H7 (cell line): Measurements from ENCODE around the gene ZNF595. TPM values are rescaled to one million over a fixed set of nuclear protein-coding genes. Genes with fewer than 3 reads are reported as not detected.
"Not testable (repeated sequence)": the region's sequence is repeated elsewhere in the genome, so short reads cannot be mapped to it uniquely, and the experiment has no call there.

Source experiments
- DNase-seq: peaks from one replicate; pipeline ENCODE4 v3.0.0; 2012
- H3K27me3 ChIP-seq: 2 replicates; pipeline ENCODE4 v1.6.0; 2011; ENCODE audit warnings: mild to moderate bottlenecking, low read length; ENCODE audit not compliant: control insufficient read depth, insufficient read depth
- H3K36me3 ChIP-seq: replicated peaks from 2 replicates; pipeline ENCODE4 v1.5.1; 2011; ENCODE audit warnings: low read length; ENCODE audit not compliant: control insufficient read depth, insufficient read depth
- H3K4me3 ChIP-seq: 2 replicates; pipeline ENCODE4 v1.5.1; 2011; ENCODE audit warnings: low read depth, mild to moderate bottlenecking, control low read depth, low read length, moderate library complexity; ENCODE audit not compliant: insufficient read depth
- total RNA-seq: library from RNA; depleted of rRNA; stranded (reverse); fragments of >200 nt; shearing (Covaris generic); gene quantifications from 2 replicates; pipeline ENCODE4 v1.2.3, GENCODE V29; 2014; rRNA removed

ZNF595 gene
- total RNA-seq = 0.17 TPM in 1 of 2 replicates, not detected in the other

DNA sequence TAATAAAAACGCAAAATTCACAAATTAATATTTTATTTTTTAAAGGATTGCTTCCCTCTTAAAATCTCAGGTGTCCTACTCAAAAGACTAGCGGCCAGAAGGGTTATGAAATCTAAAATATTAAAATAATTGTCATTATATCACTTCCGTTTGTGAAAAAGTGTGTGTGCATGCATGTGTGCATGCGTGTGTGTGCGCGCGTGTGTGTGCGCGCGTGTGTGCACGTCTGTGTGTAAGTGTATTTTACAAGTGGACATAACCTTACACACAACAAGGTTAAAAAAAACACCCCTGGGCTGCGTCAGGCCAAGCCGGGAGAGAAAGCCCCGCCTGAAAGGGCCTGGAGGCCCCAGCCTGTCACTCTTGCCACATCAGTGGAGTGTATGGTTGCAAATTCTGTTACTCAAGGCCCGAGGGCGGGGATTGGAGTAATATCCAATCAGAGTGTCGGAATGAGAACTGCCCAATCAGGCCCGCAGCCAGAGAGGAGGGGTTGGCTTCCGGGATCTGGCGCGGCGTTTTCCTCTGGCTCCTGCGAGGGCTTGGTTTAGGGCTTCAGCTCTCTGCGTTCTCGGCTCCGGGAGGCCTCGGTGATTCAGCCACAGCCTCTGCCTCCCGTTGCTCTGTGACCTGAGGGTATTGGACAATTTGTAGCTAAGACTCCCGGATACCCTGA, at the start of gene ZNF595:
TSS of gene ZNF595 (plus strand) at position 518 of the 676 bp plus-strand sequence. CDS start 168 bp downstream, outside the sequence.
- H3K27me3 ChIP-seq = not testable (repeated sequence)

DNA sequence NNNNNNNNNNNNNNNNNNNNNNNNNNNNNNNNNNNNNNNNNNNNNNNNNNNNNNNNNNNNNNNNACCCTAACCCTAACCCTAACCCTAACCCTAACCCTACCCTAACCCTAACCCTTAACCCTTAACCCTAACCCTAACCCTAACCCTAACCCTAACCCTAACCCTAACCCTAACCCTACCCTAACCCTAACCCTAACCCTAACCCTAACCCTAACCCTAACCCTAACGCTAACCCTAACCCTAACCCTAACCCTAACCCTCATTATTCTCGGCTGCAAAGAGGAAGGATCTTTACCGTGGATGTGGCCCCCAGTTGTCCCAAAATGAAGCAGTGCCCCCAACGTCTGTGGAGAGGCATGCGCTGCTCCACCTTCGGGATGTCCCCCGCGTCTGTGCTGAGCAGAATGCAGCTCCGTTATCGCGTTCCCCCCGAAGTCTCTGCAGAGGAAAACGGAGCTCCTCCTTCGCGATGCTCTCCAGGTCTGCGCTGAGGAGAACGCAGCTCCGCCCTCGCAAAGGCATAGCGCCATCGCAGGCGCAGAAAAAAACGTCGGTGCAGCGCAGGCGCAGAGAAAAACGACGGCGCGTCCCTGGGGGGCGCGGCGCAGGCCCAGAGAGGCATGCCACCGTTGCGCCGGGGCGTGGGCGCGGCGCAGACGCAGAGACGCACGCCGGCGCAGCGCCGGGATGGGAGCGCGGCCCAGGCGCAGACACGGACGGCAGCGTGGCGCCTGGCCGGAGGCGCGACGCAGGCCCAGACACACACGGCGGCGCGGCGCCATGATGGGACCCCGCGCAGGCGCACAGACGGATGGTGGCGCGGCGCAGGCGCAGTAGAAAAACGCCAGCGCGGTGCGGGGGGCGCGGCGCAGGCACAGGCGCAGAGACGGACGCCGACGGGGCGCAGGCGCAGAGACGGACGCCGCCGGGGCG, 42.9 kb upstream of the ZNF595 start:
- H3K36me3 ChIP-seq, H3K4me3 ChIP-seq, H3K27me3 ChIP-seq: not testable (repeated sequence)
- peak; percentile 20 for DNase-seq

More for the DNA sequence above, at the start of gene ZNF595:
- DNase-seq, H3K4me3 ChIP-seq, H3K36me3 ChIP-seq: not testable (repeated sequence)

DNA sequence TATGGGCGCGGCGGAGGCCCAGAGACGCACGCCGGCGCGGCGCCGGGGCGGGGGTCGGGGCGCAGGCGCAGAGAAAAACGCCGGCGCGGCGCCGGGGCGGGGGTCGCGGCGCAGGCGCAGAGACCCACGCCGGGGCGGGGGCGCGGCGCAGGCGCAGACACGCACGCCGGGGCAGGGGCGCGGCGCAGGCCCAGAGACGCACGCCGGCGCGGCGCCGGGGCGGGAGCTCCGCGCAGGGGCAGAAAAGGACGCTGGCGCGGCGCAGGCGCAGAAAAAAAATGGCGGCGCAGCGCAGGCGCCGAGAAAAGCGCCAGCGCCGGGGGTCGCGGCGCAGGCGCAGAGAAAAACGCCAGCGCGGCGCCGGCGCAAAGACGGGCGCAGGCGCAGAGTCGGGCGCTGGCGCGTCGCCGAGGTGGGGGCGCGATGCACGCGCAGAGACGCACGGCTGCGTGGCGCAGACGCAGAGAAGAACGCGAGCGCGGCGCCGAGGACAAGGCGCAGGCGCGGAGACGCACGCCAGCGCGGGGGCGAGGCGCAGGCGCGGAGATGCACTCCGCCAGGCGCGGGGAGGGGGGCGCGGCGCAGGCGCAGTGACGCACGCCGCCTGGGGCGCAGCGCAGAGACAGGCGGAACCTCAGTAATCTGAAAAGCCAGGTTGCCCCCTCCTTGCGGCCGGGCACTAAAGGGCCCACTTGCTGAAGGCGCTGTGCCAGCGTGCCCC, 41.9 kb upstream of the ZNF595 start:
- not testable (repeated sequence) for DNase-seq, H3K4me3 ChIP-seq, H3K27me3 ChIP-seq, H3K36me3 ChIP-seq

DNA sequence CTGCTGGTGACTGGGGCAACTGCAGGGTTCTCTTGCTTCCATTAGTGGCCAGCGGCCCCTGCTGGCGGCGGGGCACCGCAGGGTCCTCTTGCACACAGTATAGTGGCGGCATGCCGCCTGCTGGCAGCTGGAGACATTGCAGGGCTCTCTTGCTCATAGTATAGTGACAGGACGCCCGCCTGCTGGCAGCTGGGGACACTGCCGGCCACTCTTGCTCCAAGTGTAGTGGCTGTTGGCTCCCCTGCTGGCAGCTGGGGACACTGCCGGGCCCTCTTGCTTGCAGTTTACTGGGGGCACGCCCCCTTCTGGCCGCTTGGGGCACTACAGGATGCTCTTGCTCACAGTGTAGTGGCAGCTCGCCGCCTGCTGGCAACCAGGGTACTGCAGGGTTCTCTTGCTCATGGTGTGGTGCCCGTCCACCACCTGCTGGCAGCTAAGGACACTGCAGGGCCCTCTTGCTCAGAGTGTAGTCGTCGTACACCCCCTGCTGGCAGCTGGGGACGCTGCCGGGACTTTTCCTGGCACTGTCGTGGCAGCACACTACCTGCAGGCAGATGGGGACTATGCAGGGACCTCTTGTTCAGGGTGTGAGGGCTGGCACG, 41.2 kb upstream of the ZNF595 start:
- DNase-seq, H3K36me3 ChIP-seq, H3K4me3 ChIP-seq, H3K27me3 ChIP-seq: not testable (repeated sequence)

DNA sequence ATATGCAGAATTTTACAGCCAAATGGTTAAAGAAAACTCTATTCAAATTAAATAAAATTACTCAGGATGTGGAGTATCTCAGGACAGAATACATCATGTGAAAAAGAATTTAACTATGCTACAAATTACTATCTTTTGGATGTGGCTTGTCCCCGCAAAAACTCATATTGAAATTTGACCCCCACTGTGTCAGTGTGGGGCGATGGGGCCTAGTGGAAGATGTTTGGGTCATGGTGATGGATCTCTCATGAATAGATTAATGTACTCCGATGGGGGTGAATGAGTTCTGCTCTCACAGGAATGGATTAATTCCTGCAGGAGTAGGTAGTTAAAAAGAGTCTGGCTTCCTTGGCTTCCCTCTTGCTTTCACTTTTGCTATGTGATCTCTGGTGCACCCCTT, 35.0 kb upstream of the ZNF595 start:
- not testable (repeated sequence) for H3K27me3 ChIP-seq, DNase-seq, H3K4me3 ChIP-seq, H3K36me3 ChIP-seq

DNA sequence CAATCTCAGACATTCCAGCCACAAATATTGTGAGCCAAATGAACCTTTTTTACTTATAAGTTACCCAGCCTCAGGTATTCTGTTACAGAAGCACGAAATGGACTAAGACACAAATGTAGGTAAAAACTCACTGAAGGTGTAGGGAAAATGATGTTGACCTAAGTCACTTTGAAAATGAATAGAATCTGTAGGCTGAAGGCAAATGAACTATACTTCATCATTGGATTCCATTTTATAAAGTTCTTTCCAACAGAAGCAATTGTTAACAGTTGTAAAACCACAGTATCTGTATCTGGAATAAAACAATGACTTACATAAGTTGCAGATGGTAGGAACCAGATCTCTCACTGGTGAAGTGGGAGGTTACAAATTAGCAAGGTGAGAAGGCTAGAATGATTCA, 34.5 kb upstream of the ZNF595 start:
- H3K27me3 ChIP-seq, H3K36me3 ChIP-seq, H3K4me3 ChIP-seq, DNase-seq: not testable (repeated sequence)

DNA sequence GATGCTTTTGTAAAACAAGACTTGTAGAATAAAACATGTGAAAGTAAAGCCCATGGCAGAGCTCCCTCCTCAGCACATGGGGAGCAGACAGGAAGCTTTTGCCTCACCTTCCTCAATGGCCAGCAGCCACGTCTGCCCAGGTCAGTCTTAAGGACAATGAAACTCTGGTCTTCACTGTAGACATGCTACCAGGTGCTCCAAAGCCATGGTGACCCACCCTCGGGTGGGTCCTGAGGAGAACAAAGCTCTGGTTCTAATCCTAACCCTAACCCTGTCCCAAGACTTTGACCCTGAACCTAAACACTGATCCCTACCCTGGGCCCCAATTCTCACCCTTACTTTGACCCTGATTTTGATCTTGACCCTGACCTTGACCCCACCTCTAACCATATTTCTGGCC, 30.2 kb upstream of the ZNF595 start:
- H3K4me3 ChIP-seq, H3K27me3 ChIP-seq, H3K36me3 ChIP-seq, DNase-seq: not testable (repeated sequence)

DNA sequence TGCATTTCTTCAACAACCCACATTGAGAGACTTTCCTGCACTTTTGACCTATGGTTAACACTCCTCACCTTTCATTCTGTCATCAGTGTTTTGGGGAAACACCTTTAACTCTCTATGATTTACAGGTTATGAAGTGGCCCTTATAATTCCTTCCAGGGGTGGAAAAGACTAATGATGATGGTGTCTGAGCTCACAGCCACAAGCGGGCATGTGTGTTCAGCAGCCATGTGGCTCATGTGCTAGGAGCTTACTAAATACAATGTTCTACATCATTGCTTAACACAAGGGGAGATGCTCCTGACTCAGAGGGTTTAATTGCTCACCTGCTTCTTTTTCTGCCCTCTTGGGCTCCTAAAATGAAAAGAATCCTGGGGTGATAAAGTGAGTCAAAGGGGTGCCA, 28.8 kb upstream of the ZNF595 start:
- H3K4me3 ChIP-seq, DNase-seq, H3K36me3 ChIP-seq, H3K27me3 ChIP-seq: not testable (repeated sequence)

DNA sequence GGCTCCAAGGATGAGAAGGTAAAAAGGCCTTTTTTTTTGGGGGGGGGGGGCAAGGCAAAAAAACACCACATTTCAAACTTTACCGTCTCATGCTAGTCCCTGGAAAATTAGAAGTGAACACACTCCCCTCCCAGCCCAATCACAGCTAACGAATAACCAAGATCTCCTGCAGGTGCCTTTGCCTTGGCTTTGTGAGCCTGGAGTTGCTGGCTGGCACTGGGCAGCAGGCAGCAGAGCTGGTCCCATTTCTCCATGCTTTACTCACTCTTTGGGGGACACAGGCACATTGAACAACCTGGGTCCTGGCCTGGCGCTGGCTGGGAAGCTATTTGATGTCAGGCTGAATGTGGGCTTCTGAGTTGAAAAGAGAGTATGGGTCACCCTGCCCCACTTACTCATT, 25.6 kb upstream of the ZNF595 start:
- DNase-seq, H3K4me3 ChIP-seq, H3K36me3 ChIP-seq, H3K27me3 ChIP-seq: not testable (repeated sequence)

DNA sequence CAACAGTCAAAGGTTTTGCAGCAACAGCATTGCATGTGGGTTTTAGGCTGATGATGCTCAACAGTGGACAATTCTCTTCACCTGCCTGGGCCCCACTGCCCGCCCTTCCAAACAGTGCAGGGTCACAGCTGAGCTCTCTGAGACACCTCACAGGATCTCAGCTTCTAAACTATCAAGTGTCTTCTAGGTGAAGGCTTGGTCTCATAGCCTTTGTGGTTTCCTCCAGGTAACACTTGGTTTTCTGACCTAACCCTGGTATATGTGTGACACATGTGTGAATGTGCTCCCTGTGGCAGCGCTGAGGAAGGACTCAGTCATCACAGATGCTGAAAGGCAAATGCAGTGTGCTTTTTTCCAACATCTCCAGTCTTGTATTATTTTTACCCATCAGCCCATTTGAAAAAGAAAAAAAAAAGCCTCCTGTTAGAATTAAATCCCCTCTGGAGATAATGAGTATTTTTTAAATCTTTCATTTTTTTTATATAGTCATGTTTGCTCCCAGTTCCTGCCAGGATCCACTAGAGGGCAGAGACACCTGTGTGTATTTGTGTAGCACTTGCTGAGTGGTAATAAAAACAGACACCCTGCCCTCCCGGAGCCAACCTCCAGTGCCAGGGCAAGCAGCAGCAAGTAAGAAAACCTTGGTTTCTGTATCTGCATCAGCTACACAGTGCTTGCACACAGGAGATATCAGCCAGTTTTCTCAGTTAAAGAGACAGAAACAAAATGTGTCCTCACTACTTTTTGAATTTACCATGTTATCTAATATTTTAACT, 24.2 kb upstream of the ZNF595 start:
- H3K4me3 ChIP-seq = not testable (repeated sequence)

DNA sequence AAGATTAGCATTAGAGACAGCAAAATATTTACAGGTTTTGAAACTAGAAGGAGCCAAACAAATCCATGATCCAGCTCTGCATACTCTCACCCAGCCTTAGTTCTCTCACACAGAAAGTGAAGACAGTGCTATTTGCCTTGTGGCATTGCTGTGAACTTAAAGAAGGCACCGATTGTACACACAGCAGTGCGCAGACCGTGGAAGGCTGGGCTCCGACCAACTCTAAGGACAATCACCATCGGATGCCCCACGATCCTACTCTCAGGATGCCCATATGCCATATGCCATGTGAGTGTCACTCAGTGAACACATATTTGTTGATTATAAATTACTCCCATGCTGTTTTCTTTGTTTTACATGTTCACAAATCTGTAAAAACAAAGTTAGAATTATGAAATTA, 19.8 kb upstream of the ZNF595 start:
- not testable (repeated sequence) for H3K36me3 ChIP-seq, H3K27me3 ChIP-seq, H3K4me3 ChIP-seq, DNase-seq

More for the DNA sequence above, 24.2 kb upstream of the ZNF595 start:
- H3K27me3 ChIP-seq, H3K36me3 ChIP-seq, DNase-seq: not testable (repeated sequence)

DNA sequence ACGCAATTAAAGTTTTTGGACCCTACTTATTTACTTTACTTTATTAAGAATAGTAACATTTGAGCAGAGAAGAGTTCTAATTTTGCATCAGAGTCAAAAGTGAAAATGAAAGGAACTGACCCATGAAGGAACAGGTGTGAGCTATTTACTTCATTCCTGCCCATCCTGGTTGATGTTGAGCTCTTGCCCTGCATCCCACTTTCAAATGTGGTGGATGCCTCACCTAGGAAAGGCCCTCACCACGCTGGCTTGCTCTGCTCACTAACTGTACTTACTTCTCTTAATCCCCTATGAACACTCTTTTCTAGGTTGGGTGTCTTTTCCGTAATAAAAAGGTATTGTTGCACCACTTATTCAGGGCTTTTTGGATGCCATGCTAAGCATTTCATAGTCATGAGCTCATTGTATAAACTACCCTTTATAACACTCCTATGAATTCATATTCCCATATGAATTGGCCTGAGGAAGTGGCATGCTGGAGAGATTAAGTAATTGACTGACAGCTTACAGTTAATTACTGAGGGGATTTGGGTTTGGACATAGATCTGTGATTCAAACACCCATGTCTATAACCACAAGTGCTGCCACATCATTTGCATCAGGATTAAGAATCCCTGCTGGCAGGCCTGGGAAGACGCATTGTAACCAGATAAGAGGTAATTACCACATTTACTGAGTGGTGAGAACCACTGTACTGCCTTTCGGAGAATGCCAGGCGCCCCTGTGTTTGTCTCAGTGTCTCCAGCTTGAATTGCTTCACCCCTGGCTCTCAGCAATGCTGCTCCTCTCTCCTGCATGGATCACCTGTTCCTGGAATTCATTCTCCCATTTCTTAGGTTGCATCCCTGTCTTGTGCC, 16.3 kb upstream of the ZNF595 start:
- not testable (repeated sequence) for DNase-seq, H3K27me3 ChIP-seq, H3K4me3 ChIP-seq, H3K36me3 ChIP-seq

DNA sequence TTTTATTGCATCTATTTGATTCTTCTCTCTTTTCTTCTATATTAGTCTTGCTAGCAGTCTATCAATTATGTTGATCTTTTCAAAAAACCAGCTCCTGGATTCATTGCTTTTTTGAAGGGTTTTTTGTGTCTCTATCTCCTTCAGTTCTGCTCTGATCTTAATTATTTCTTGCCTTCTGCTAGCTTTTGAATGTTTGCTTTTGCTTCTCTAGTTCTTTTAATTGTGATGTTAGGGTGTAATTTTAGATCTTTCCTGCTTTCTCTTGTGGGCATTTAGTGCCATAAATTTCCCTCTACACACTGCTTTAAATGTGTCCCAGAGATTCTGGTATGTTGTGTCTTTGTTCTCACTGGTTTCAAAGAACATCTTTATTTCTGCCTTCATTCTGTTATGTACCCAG, 14.9 kb upstream of the ZNF595 start:
- not testable (repeated sequence) for DNase-seq

More for the DNA sequence above, 14.9 kb upstream of the ZNF595 start:
- not testable (repeated sequence) for H3K4me3 ChIP-seq, H3K27me3 ChIP-seq, H3K36me3 ChIP-seq
